Nasal cavity respiratory epithelium epithelial cell of viscerocranial mucosa (primary cell): Measurements from ENCODE around the gene PRPF31. TPM values are rescaled to one million over a fixed set of nuclear protein-coding genes. Genes with fewer than 3 reads are reported as not detected.

ENCODE experiments used
- total RNA-seq: library from RNA; depleted of rRNA; stranded (reverse); fragments of >200 nt; gene quantifications from 2 replicates; pipeline ENCODE4 v1.2.3, GENCODE V29; 2014

PRPF31 gene, protein sequence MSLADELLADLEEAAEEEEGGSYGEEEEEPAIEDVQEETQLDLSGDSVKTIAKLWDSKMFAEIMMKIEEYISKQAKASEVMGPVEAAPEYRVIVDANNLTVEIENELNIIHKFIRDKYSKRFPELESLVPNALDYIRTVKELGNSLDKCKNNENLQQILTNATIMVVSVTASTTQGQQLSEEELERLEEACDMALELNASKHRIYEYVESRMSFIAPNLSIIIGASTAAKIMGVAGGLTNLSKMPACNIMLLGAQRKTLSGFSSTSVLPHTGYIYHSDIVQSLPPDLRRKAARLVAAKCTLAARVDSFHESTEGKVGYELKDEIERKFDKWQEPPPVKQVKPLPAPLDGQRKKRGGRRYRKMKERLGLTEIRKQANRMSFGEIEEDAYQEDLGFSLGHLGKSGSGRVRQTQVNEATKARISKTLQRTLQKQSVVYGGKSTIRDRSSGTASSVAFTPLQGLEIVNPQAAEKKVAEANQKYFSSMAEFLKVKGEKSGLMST
- total RNA-seq = 35.2 and 46.6 TPM in 2 replicates

DNA sequence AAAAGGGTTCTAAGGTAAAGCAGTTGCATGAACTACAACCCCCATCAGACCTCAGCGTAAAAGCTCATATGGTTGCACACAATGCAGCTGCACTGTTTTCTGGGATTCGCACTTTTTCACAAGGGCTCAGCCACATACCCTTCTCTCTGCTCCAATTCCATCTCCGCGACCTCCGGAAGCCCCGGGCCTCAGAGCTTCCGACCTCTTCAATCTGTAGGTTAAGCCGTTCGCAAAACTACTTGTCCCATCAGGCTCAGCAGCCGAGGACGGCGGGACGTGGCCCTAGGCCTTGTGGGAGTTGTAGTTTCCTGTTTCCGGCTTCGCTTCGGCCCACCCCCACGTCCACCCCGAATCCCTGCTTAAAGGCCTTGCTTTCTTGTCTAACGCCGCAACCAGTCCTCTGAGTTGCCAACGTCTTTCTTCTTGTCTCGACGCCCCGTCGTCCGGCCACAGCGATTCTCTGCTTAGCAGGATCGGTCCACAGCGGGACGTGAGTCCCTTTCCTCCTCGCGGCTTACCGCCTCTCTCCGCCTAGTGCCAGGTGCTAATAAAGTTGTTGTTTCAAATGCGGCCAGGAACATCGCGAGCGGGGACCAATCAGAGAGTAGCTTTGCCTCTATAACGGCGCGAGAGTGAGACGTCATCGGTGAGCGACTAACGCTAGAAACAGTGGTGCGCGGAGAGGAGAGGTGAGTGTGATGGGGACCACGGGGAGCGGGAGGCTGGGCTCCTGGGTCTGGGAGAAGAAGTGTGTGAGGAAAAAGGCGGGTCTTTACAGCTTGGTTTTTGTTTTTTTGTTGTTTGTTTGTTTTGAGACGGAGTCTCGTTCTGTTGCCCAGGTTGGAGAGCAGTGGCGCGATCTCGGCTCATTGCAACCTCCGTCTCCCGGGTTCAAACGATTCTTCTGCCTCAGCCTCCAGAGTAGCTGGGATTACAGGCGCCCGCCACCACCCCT, at the start of gene PRPF31, which contains the start of gene TFPT:
PRPF31 (plus strand) TSS at position 646 of the 955 bp plus-strand sequence. CDS start 2,525 bp downstream, outside the sequence.
TFPT (minus strand) TSS at position 549 of the 955 bp plus-strand sequence; CDS start at position 161, 388 bp downstream.

DNA sequence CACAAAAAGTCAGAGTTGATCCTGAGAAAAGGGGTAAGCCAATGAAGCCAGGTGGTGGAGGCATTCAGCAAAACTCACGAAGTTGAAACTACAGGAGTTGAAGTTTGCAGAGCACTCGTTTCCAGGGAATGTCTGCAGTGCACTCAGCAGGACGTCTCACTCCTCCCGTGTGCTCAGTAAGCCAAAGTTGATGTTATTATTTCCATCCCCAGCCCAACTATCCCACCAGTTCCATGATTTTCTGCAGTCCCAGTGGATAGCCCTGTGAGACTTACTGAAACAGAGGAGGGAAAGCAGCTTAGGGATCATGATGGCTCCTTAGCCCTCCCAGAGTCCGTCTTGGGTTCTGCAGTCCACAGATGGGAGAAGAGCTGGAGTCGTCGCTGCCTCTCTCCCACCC, 34.5 kb upstream of the PRPF31 start, which contains the start of gene TARM1:
TARM1 (minus strand) TSS at position 334 of the 400 bp plus-strand sequence; CDS start at position 309, 25 bp downstream.

DNA sequence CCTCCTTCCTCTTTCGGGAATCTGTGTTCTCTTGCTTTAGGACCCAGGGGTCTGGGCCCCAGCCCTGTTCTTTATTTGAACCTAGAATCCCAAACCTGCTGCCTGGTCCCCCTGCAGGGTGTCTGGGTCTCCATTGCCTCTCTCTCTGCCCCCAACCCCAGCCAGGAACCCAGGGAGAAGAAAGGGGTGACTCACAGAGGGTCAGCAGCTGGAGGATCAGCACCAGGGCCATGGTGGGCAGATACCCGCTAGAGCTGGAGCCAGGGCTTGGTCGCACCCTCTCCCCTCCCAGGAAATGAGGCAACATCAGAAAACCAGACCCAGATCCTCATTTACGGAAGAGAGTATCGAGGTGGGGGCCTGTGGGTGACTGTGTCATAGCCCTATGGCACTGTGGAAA, 15.0 kb upstream of the PRPF31 start, which contains the start of gene OSCAR:
OSCAR (minus strand) TSS at position 243 of the 400 bp plus-strand sequence; CDS start at position 232, 11 bp downstream.

DNA sequence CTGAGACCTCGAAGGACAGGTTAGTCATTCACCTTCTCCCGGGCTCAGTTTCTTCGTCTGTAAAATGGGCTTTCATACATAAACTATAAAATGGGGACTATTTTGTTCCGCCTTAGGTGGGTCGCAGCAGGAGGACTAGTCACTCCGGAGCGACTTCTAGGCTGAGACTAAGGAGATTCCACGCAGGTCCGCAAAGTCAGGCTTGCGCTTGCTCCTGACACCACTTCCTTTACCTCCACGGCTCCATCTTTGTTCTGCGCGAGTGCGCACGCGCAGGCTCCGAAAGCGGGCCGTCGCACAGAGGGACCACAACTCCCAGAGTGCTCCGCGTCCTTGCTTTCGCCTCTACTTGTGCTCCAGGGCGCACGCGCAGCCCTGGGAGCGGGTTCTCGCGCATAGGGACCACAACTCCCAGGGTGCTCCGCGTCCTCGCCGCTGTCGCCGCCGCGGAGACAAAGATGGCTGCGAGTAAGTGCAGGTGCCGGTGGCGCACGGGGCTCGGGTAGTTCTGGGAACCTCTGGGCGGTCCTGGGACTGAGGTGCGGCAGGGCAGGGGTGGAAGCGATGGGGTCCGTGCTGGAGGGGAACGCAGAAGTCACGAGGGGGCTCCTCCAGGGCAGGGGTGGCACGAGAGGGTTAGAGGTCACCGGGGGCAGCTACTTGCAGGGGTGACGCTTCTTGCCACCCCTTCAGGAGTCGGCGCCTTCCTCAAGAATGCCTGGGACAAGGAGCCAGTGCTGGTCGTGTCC, 13.0 kb upstream of the PRPF31 start, which contains the start of gene NDUFA3:
NDUFA3 (plus strand) TSS at position 435 of the 749 bp plus-strand sequence; CDS start at position 459, 24 bp downstream.

DNA sequence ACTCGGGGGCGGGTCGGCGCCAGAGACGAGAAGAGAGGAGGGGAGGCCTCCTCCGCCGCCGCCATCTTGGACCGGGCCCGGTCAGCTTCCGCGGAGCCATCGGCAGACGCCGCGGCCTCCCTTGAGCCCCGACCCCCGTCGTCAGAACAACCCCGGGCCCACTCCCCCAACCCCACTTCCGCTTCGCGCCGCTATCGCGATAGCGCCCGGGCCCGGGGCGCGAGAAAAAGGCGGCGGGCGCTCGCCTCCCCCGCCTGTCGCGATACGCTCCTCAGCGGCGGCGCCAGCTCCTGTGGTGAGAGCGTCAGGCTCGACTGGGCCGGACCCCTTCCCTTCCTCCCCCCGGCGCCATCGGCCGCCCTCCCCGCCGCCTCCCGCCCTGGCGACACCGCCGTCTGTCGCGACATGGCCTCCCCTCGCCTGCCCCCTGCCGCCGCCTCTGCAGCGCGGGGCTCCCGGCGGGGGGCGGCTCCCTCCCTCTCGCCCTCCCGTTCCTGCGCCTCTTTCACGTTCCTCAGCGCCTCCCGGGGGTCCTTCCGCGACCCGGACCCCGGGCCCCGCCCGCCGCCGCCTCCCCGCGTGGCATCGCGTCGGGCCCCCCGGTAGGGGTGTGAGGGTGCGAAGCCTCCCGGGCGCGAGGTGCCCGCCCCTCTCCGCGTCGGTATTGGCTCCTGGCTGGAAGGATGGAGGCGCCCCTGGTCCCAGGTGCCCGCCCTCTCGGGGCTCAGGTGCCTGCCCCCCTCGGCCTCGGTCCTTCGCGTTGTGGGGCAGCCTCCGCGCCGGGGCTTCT, 22.3 kb downstream of the PRPF31 start, which contains the start of gene CNOT3:
CNOT3 (plus strand) TSS at position 64 of the 790 bp plus-strand sequence. CDS start 5,217 bp downstream, outside the sequence.

DNA sequence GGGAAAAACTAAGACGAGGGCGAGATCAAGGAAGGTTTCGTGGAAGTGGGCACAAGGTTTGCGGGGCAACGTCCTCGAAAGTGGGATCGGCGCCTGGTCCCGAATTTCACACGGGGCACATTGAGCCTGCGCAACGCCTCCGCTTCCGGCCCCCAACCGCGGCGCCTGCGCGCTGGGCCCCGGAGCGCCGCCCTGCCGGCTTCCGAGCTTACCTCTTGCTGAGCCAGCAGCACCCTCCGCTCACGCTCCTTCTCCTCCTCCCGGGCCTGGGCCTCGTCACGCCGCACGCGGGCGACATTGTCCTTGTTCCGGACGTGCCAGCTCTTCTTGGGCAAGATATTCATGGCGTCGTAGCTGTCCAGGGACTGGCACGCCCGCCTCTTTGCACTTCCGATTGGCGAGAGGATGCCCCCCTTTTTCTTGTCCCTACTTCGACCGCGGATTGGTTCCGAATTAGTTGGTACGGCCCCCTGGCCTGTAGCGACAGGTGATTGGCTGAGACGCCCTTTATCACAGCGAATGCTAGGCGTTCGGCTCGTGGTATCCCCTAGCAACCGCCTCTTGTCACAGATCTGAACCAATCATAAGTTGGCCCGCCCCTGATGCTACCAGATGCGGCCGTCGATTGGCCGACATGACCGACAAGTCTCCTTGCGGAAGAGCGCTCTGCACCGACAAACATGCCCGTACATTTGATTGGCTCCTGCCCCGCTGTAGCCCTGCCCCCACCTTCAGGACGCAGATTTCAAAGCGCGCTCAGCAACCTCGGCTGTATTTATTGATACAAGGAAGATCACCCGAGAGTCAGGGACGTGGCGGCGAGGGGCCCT, 44.0 kb downstream of the PRPF31 start, which contains the start of gene LENG1:
LENG1 (minus strand) TSS at position 370 of the 830 bp plus-strand sequence; CDS start at position 344, 26 bp downstream.

DNA sequence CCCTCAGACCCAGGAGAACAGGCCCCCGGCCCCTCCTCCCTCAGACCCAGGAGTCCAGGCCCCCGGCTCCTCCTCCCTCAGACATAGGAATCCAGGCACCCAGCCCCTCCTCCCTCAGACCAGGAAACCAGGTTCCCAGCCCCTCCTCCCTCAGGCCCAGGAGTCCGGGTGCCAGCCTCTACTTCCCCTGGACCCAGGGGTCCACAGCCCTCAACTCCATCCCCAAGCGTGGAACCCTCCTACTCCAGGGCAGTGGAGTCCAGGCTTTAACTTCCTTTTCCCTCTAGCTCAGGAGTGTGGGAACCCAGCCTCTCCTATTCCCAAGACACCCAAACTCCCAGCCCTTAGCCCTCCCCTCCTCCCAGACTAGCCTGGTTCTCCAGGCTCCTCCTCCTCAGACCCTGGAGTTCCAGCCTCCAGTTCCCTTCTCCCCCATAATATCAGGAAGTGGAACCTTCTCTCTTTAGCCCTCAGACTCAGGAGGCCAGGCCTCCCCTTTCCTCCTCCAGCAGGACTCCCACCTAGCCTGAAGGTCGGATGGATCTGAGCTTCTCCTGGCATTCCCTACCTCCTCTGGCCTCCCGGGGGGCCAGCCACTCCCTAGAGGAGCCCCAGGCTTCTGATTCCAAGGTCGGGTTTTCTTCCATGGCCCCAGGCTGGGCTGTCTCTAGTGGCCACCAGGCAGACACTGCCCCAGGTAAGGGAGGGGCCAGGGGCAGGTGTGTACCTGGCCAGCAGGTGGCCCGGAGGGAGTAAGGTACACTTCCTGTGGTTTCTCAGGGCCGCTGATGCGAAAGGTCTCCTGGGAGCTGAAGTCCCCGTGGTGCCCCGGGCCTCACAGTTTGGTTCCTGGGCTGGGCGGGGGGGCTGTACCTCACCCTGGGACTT, 57.2 kb downstream of the PRPF31 start, which contains the start of gene TMC4:
TMC4 (minus strand) TSS at position 690 of the 888 bp plus-strand sequence; CDS start at position 647, 43 bp downstream.

Other genes with a start within 250 kb of the PRPF31 start
- gene MYADM, start 247.9 kb upstream of the PRPF31 start, total RNA-seq = 2.4 and 13.2 TPM in 2 replicates
- not detected in 2 replicates for gene PRKCG, start 233.6 kb upstream of the PRPF31 start, total RNA-seq
- gene CACNG7, start 206.5 kb upstream of the PRPF31 start, total RNA-seq = not detected in 2 replicates
- gene CACNG8, start 152.8 kb upstream of the PRPF31 start, total RNA-seq = under 0.01 TPM in 2 replicates
- not detected in 2 replicates for gene CACNG6, start 124.1 kb upstream of the PRPF31 start, total RNA-seq
- gene VSTM1, start 51.9 kb upstream of the PRPF31 start, total RNA-seq = not detected in 2 replicates
- gene TARM1, start 34.4 kb upstream of the PRPF31 start, total RNA-seq = not detected in 2 replicates
- gene OSCAR, start 15.0 kb upstream of the PRPF31 start, total RNA-seq = 0.07 and 1.0 TPM in 2 replicates
- 7.9 and 16.9 TPM in 2 replicates for gene NDUFA3, start 12.9 kb upstream of the PRPF31 start, total RNA-seq
- 7.2 and 7.3 TPM in 2 replicates for gene TFPT, start 97 bp upstream of the PRPF31 start, total RNA-seq
- gene CNOT3, start 22.0 kb downstream of the PRPF31 start, total RNA-seq = 10.3 and 25.8 TPM in 2 replicates
- 4.6 and 9.9 TPM in 2 replicates for gene LENG1, start 44.0 kb downstream of the PRPF31 start, total RNA-seq
- 26.7 and 71.6 TPM in 2 replicates for gene TMC4, start 57.4 kb downstream of the PRPF31 start, total RNA-seq
- 13.3 and 37.7 TPM in 2 replicates for gene MBOAT7, start 73.8 kb downstream of the PRPF31 start, total RNA-seq
- gene TSEN34, start 75.6 kb downstream of the PRPF31 start, total RNA-seq = 49.3 and 58.8 TPM in 2 replicates
- gene RPS9, start 85.1 kb downstream of the PRPF31 start, total RNA-seq = 1,225 and 1,614 TPM in 2 replicates
- gene LILRB3, start 107.3 kb downstream of the PRPF31 start, total RNA-seq = not detected in 2 replicates
- not detected in 2 replicates for gene LILRA6, start 127.0 kb downstream of the PRPF31 start, total RNA-seq
- not detected in 2 replicates for gene LILRB5, start 141.5 kb downstream of the PRPF31 start, total RNA-seq
- not detected in 2 replicates for gene LILRB2, start 165.4 kb downstream of the PRPF31 start, total RNA-seq
- gene LILRA5, start 197.4 kb downstream of the PRPF31 start, total RNA-seq = not detected in 2 replicates
- not detected in 2 replicates for gene LILRA4, start 223.4 kb downstream of the PRPF31 start, total RNA-seq
- gene LAIR1, start 249.2 kb downstream of the PRPF31 start, total RNA-seq = not detected in 2 replicates